NK-92 (cell line): ENCODE results near the gene KMT2D.

Experiments
- DNase-seq: peaks from one replicate; lab custom pipeline; 2025; ENCODE audit not compliant: unreplicated experiment; lab: John Stamatoyannopoulos, UW

Gene KMT2D

DNA sequence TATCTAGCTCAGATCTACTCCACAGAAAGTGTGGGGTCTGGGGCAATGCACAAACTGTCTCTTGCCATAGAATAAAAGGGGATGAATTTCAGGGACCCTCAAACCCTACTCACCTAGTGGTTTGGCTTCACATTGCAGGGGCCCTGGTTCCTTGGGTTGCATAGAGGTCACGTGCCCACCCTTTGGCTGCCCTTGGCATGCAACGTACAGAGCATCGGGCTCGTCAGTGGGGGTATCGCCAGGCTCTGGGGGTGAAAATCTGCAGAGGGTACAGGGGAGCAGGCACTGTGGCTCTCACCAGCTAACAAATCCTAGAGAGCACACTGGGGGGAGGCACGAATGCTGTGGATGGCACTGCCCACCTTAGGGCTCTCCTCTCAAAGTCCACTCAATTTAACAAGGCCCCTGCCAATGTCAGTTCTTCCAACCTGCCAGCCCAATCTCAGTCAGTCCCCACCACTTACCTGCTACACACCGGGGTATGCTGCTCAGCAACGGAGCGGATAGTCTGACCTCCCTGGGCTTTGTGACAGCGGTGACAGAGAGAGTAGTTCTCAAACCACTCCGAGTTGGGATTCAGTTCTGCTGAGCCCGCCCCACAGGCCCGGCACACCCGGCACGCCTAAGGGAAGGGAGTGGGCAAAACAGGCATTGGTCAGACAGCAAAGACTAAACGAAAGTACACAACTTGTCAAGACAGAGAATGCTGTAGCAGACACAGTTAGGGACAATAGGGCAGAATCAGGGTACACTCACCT, 8.0 kb downstream of the KMT2D start:
- no peak for DNase-seq

DNA sequence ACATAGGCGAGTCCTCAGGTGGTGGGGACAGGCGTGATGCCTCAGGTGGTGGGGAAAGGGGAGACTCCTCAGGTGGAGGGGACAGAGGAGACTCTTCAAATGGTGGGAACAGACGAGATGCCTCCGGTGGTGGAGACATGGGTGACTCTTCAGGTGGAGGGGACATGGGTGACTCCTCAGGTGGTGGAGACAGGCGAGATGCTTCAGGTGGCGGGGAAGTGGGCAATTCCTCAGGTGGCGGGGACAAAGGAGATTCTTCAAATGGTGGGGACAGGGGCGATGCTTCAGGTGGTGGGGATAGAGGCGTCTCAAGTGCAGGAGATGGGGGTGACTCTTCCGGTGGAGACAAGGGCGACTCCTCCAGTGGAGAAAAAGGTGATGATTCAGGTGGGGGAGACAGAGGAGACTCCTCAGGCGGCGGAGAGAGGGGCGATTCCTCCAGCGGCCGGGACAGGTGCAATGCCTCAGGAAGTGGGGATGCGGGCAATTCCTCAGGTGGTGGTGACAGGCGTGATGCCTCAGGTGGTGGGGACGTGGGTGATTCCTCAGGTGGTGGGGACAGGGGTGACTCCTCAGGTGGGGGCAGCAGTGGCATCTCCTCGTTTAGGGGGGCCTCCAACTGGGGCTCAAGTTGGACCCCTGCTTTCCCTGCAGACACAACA, 8.7 kb downstream of the KMT2D start:
- no peak for DNase-seq

DNA sequence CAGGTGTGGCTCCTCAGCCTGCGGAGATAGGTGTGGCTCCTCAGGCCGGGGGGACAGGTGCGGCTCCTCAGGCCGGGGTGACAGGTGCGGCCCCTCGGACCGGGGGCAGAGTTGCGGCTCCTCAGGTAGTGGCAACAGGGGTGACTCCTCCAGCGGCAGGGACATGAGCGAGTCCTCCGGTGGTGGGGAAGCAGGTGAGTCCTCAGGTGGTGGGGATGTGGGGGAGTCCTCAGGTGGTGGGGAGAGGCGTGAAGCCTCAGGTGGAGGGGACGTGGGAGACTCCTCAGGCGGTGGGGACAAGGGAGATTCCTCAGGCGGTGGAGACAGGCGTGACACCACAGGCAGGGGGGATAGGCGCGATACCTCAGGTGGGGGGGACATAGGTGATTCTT, 9.2 kb downstream of the KMT2D start:
- no peak for DNase-seq

DNA sequence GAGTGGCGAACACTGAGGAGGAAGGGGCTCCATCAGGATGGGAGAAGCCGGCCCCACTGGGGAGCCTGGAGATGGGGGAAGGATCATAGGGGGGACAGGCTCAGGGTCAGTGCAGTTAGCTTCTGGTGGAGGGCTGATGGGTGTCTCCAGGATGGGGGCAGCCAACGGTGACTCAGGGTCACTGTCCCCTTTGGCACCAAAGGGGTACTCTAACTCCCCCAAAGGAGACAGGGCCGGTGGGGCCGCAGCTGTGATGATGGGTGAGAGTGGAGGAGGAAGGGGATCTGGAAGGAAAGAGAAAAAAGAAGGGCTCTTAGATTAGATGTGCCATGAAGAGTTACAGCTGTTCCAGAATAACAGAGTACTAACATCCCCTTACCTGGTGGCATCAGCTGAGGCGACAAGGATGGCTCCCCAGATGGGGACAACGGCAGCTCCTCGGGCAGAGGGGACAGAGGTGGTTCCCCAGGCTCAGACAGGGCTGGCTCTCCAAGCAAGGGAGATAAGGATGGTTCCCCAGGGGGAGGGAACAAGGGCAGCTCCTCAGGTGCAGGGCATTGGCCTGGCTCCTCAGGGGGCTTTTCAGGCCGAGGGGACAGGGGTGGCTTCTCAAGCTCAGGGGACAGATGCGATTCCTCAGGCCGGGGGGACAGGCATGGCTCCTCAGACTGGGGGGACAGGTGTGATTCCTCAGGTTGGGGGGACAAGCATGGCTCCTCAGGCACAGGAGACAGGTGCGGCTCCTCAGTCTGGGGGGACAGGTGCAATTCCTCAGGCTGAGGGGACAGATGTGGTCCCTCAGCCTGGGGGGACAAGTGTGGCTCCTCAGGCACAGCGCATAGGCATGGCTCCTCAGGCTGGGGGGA, 9.9 kb downstream of the KMT2D start:
- DNase-seq = no peak

DNA sequence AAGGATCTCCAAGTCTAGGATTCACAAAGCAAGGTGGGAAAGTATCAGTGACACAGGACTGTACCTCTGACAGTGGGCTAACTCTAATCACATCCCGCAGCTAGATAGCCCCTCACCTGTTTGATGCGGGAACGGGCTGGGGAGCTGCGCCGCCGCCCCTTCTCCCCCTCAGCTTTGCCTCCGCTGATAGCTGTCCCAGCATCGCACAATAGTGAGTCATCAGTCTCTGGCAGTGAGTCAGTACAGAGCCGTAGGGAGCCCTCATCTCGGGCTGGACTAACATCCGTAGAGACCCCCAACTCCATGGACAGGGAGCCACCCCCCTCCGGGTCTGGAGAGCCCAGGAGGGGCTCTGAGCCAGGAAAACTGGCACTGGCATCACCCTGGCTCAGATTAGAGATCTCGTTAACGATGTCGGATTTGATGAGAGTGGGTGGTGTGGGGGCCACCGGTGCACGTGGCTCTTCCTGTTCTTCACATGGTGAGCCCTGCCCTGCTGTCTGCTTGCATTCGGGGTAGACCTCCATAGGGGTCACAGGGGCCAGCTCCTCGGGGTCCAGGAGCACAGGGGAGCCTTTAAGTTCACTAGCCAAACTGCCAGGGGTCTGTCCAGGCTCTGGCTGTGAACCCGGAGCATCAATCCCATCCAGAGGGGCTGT, 10.9 kb downstream of the KMT2D start:
- DNase-seq = no peak

DNA sequence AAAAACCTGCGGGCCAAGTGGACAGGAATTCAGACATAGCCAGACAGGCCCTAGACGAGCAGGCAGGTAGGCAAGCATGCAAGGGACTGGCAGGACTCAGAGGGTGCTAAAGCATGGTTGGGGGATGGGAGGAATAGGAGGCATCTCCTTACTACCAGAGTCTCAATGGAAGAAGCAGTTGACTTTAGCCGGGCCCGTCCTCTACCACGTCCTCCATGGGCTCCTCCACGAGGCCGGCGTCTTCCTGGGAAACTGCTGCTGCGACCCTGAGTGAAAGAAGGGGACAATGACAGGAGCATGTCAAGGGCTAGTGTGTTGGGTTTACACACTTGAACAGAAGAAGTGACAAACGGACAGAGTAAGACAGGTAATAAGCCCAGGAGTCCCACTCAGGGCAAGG, 11.6 kb downstream of the KMT2D start:
- DNase-seq = no peak

DNA sequence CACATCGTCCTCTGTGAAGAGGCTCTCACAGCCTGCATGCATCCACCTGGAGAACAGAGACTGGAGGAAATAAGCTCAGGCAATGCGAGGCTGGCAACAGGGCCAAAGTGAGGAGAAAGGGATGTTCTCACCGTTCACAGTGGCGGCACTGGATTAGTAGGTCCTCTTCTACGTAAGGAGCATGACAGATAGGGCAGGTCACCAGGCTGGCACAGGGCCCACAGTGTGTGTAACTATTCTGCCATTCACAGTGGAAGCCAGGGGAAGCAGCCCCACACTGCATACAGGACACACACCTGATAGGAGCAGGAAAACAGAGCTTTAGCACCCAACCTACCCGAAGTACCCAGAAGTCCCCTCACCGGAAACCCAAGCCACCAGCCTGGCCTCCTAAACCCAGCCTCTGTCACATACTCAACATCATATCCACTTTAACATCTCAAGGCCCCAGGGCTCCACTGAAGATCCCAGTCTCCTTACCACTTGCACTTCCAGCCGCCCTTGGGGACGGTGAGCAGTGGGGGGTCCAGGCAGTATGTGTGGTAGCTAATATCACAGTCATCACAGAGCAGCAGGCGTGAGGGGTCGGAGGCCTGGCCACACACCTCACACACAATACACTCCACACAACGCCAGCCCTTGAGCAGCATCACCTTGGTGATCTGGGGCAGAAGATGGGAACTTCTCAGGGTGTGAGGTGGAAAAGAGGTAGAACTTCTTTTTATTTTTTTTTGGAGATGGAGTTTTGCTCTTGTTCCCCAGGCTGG, 14.3 kb downstream of the KMT2D start:
- no peak for DNase-seq

DNA sequence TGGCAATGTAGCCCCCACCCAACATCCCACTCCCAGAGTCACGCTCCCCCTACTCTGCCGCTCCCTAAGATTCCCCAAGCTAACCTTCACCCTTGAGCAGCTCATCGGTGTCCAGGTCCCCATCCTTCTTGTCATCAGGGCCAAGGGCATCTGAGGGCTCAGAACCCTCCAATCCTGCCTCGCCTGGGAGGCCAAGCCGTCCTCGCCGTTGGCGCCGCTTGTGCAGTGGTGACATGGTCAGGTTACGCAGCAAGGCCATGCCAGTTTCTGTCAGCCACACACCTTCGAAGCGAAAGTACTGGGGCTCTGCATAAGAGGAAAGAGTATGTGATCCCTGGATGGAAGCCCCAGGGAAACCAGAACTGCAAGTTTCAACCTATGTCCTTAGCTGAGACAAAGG, 15.9 kb downstream of the KMT2D start:
- DNase-seq = no peak

DNA sequence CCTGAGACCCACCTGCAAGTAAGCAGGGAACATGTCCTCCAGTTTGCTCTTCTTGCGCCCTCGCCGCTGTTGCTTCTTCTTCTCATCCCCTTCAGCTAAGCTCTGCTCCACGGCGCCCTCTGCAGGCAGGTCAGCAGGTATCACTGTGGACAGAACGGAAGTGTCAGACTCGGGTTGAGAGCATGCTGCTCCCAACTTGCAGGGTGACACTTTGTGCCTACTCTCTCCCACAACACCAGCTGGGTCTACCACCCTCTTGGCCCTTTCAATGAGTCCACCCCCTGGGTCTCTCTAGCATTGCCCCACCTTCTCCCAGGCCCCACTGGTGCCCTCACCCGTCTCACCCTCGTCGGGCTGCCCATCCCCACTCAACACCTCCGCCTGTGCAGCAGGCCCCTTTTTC, 16.7 kb downstream of the KMT2D start:
- no peak for DNase-seq

DNA sequence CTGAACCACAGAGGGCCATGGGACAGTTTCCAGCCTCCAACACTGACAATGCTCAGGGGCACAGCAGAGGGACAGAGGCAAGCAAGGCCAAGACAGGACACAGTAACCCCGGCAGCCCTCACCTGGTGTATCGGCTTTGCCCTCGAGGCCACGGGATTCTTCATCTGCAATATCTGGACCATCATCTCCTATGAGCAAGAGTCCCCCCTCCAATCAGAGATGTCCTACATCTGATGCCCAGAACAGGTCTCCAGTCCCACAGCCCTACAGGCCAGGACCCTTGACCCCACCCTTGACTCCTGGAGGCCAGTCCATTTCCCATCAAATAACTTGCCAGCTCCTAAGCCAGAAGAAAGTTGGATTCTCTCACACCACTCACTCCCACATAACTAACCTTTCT, 17.4 kb downstream of the KMT2D start:
- DNase-seq = no peak

DNA sequence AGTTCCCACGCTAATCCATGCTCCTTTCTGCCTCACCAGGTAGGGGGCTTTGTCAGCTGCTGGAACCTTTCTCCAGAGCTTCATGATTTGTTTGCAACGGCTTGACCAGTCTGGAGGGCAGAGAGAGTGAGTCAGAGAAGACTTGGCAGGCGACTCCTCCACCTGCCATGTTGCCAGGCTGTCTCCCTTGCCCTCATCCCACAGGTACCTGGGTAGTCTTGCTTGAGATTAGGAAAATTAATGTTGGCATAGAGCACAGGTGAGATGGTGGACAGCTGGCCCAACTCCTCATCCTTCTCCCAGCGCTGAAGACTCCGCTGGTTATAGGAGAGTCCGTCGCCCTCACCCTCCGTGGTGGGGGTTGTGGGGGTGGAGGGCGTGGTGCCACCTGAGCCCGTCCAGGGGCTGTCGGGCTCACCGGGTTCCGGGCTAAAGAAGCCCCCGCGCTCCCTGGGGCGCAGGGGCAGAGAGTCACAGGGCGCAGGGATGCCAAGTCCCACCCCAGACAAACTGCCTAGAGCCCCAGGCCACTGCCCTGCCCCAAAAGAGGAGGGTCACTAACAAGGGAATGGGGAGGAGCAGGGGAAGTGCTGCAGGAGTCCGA, 18.6 kb downstream of the KMT2D start:
- no peak for DNase-seq

DNA sequence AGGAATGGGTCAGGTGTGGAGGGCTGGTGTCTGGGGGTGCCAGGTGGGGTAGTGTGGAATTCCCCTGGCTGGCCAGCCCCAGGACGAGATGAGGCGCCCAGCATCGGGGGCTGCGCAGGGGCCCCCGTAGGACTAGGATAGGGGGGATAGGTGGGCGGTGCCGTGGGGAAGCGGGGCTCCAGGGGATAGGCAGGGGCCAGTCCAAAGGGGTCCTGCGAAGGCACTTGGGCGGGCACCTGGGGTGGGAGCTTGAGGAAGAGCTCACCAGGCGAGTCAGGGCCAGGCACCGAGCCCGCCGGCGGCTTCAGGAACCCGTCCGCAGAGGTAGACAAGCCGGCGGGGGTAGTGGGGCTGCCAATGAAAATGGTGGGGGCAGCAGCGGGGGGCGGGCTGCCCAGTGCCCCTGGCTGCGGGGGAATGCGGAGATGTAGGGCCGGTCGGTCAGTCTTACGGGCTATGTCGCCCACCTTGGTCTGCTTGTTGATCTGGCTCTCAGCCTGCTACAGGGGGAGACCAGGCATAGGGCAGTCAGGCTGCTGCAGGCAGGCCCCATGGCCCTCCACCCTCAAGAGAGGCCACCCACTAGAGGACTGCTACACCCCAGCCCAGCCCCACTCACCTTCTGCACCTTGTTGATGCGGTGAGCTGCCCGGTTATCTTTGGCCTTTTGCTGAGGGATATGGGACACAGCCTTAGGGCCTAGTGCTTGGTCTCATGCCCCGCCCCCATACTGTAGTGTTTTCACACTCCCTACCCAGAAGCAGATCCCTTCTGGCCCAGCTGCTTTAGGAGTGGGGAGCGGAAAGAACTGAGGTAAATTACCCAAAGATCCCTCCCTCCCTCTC, 19.3 kb downstream of the KMT2D start:
- no peak for DNase-seq

DNA sequence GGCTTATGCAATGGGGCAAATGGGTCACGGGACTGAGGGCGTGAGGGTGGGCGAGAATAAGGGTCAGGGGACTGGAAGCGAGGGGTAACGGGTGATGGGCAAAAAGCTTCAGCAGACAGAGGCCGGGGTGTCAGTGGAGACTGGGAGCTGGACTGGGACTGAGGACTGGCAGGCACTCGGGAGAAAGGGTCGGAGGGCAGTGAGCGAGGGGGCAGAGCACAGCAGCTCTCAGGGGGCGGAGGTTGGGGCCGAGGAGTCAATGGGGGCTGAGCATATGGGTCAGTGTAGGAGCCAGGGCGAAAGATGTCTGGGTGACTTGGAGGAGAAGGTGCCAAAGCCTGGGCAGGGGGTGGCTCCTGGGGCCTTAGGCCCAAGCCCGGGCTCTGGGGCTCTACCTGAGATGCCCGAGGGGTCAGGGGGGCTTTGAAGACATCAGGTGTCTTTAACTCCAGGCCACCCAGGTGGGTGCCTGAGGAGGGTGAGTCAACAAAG, 20.2 kb downstream of the KMT2D start:
- DNase-seq = no peak

DNA sequence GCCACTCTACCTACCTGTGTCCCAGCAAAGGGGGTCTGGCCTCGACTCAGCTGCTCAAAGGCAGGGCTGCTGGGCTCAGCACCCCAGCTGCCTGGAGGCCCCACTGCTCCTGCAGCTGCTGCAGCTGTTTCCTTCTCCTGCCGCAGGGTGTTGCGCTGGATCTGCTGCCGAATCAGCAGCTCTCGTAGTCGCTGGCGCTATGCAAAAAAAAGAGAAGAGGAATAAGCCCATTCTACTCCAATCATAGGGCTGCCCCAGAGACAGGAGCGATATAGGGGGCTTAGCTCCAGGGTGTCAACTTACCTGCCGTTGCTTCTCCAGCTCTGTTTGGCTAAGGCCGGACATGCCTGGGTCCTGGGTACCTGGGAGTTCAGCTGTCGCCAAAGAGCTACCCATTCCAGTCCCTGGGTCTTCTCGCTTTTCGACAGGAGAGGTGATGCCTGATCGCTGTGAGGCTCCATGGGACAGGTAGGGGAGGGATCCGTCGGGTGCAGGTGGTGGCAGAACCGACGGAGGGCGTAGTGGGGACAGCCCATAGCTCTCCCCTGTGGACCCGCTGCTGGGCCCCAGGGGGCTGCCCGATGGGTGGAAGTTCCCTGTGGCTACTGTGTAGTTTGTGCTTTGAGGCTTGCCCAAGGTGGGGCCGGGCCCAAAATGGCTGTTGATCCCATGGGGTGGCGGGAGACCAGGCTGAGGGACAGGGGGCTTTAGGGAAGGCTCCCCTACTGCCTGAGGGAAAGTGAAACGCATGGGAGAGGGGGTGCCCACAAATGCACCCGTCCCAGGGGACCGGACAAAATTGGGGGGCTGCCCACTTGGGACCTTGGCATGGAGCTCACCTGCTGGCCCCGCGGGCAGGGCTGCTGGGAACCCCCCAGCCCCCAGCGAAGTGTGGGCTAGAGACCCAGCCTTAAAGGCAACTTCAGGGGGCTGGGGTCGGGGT, 20.9 kb downstream of the KMT2D start:
- no peak for DNase-seq

DNA sequence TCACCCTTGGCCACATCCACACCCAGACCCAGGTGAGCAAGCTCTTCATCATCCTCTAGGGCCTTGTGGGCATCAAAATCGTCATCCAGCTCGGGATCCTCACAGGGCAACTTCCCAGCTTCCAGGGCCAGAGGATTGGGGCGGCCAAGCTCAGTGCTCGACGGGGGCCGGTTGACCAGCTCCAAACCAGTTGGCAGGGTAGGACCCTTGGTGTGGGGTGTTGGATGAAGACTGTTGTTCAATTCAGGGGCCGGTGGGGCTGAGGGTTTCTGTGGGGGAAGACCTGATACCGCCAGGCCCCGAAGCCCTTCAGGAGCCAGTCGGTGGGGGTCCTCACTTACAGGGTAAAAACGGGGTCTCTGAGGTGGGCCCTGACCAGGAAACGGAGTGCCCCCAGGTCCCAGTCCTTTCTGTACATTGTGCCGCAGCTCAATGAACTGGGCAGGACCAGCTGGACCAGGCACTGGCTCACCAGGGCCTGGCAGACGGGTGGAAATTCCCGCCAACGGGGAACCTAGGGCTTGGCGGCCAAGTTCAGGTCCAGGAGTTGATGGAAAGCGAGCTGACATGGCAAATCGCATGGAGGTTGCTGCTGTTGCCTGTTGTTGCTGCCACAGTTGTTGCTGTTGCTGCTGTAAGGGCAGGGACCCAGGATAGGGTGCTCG, 22.2 kb downstream of the KMT2D start:
- DNase-seq = no peak

DNA sequence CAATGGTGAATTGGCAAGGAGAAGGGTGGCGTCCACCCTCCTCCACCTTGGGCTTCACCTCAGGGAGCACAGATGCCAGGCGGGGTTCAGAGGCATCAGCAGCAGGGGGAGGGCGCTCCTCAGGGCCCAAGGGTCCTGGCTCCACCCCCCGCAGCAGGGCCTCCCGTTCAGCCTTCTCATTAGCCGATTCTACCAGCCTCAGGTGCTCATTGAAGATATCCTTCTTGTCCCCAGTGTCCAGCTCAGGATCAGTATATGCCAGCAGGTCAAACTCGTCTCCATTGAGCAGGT, 22.7 kb downstream of the KMT2D start:
- no peak for DNase-seq

DNA sequence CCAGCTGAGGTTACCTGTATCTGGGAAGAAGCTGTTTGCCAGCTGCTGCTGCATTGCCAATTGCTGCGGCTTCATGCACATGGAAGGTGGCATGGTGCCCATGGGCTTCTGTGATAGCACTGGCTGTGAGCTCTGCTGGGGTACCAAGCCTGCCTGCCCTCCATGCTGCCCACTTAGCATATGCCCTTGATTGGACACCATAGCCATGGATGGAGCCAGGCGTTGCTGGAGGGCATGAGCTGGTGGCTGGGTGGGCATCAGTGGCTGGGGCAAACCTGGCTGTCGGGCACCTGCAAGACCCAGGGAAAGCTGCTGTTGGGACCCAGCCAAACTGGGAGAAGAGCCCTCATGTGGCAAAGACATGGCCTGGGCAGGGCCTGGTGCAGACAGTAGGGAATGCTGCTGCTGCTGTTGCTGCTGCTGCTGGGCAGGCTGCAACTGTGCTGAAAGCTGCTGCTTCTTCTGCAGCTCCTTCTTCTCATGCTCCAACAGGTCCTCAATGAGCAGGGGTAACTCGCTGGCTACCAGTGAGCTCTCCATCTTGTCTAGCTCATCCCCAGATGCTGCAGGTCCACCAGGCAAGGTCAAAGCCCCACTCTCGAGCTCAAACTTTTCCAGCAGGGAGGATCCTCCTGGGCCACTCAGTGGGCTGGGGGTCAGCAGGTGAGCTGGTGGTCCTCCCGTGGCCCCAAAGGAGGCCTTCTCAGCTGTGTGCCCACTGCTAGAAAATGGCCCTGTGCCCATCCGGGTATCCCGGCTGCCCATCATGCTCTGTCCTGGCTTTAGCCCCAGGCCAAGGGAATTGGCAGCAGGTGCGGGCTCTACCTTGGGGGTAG, 23.3 kb downstream of the KMT2D start:
- no peak for DNase-seq
